Large intestine (tissue), 3 donors: Measurements from ENCODE around the gene ZBTB32. TPM values are rescaled to one million over a fixed set of nuclear protein-coding genes. Genes with fewer than 3 reads are reported as not detected.

ENCODE experiments used
- DNase-seq, 2 donors: peaks; one replicate each; pipeline versions ENCODE4 v3.0.0 to v3.0.0-alpha.2; 2013
- H3K27ac ChIP-seq: one replicate; pipeline ENCODE4 v1.5.1; 2013; ENCODE audit warnings: low read length
- H3K27me3 ChIP-seq: 2 replicates; pipeline ENCODE4 v1.6.1; 2013; ENCODE audit warnings: low read length; ENCODE audit not compliant: control insufficient read depth, insufficient read depth
- H3K36me3 ChIP-seq: 2 replicates; pipeline ENCODE4 v1.6.1; 2013; ENCODE audit warnings: low read length; ENCODE audit not compliant: control insufficient read depth, insufficient read depth
- H3K4me1 ChIP-seq: one replicate; pipeline ENCODE4 v1.6.1; 2013; ENCODE audit warnings: low read length; ENCODE audit not compliant: control insufficient read depth, insufficient read depth
- H3K4me3 ChIP-seq: one replicate; pipeline ENCODE4 v1.5.1; 2013; ENCODE audit warnings: low read length
- H3K9me3 ChIP-seq: one replicate; pipeline ENCODE4 v1.6.1; 2013; ENCODE audit warnings: mild to moderate bottlenecking, low read depth, low read length, moderate library complexity; ENCODE audit not compliant: control insufficient read depth
- WGBS: methylation state at CpG from one replicate; pipeline ENCODE4 v1.1.5; 2013; ENCODE audit warnings: low lambda C conversion rate; ENCODE audit not compliant: insufficient coverage; 5-methylcytosine and 5-hydroxymethylcytosine counted together
- polyA plus RNA-seq: library from polyadenylated mRNA; unstranded; fragments of 120-200 nt; gene quantifications from one replicate; pipeline ENCODE4 v1.2.1, GENCODE V29; 2013

Gene ZBTB32
- polyA plus RNA-seq, 1 donor = 0.51 TPM

DNA sequence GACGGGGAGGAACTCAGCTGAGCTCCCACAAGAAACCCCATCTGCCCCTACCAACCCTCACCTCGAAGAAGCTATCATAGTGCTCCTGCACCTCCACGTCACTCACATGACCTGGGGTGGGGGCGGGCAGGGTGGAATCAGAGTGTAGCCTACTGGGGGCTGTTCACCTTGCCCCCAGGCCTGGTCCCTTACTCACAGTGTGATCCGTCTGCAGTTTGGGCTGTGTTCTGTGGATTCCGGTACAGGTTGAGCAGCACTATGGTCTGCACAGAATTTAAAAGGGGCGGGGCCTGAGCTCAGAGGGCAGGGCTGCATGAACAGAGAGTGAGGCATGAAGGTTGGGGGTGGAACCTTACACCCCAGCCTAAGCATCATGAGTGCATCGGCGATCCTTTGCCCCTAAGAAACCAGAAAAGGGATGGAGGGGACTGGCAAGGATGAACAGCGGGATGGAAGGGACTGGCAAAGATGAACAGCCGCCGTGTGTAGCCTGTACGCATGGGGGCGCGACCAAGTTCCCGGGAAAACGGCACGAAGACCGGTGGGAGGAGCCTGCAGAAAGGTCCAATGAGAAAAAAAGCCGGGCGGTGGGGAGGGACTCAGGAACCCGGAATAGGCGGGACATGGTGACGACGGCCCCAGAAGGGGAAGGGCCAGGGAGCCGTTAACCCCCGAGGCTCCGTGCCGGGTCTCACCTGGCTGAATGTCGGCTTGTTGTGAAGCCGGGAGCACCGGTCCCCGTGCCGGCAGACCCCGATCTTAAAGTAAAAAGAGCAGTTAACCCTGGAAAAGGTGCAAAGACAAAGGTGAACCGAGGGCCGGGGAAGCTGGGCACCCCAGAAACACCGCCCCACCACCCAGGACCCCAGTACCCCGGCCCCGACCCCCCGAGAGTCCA is 40.3 kb downstream of the ZBTB32 start:
- WGBS = 0% methylated on average over 8 of the region's 41 CpGs
- Histone ChIP-seq H3K36me3 (peaks cover 3% of the 10 kb centered on the region), H3K27ac (peak overlapping the region; percentile 96), H3K27me3 (no peaks in the 10 kb centered on the region), H3K4me3 (peak overlapping the region; percentile 90), H3K9me3 (no peaks in the 10 kb centered on the region), H3K4me1 (peaks cover 31% of the 10 kb centered on the region)
- DNase-seq = peak; percentile 94 to 95

DNA sequence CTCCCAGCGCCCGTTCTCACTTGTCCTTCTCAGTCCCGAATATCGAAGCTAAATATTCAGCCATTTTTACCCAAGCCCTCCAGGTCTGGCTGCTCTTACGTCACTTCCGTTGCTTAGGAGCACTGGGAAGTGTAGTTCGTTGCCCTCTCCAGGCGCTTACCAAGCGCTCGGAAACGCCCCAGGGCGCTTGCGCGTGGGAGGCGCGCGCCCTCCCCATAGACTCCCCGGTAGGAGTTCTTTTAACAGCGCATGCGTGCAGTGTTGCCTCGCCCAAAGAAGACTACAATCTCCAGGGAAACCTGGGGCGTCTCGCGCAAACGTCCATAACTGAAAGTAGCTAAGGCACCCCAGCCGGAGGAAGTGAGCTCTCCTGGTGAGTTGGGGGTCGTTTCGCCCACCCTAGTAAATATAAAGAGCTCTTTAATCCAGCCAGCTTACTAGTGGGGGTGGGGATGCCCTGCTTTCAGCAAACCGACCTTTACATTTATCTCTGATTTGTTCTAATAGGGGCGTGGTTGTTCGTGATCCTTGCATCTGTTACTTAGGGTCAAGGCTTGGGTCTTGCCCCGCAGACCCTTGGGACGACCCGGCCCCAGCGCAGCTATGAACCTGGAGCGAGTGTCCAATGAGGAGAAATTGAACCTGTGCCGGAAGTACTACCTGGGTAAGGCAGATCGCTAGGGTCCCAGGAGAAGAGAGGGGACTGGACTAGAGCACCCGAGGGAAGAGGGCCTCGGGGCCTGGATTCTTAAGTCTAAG is 41.1 kb downstream of the ZBTB32 start, which contains the start of the genes PSENEN and U2AF1L4:
Gene PSENEN, plus strand, starts transcription at position 324 of the 759 bp plus-strand sequence. Its CDS starts 280 bp downstream, at position 604.
Gene U2AF1L4, minus strand, starts transcription at position 91 of the 759 bp plus-strand sequence. Its CDS starts 27 bp downstream, at position 64.
- peaks cover 25% of the 10 kb centered on the region for H3K4me1 ChIP-seq
- WGBS = no CpG with 5 or more reads among the region's 40 CpGs
- H3K27me3 ChIP-seq = no peaks in the 10 kb centered on the region

DNA sequence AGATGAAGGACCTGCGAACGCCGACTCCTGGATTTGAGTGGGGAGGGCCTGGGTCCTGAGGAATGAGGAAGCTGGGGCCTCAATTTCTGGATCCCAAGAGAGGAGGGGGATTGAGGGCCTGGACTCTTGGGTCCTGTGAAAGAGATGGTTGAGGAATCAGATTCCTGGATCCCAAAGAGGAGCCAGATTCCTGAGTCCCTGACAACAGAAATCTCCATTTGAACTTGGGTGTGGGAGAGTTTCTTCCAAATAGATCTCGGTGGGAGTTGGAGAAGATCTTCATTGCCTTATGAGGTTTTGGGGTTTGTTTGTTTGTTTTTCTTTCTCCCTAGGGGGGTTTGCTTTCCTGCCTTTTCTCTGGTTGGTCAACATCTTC is 41.7 kb downstream of the ZBTB32 start:
- Histone ChIP-seq H3K9me3 (no peaks in the 10 kb centered on the region), H3K4me1 (peaks cover 21% of the 10 kb centered on the region), H3K36me3 (peaks cover 3% of the 10 kb centered on the region), H3K4me3 (peak overlapping the region; percentile 90), H3K27ac (peak overlapping the region; percentile 74), H3K27me3 (no peaks in the 10 kb centered on the region)
- no peak for DNase-seq
- WGBS = no CpG with 5 or more reads among the region's 4 CpGs

More for the DNA sequence above, 41.1 kb downstream of the ZBTB32 start, which contains the start of the genes PSENEN and U2AF1L4:
- Histone ChIP-seq H3K4me3 (peak within 1 kb of the TSS; percentile 90), H3K36me3 (peaks cover 3% of the 10 kb centered on the region), H3K9me3 (no peaks in the 10 kb centered on the region), H3K27ac (peak within 1 kb of the TSS; percentile 96)
- peak; percentile 100 for DNase-seq

- Histone ChIP-seq H3K27ac (no peak overlapping the region), H3K36me3 (peaks cover 3% of the 10 kb centered on the region), H3K27me3 (no peaks in the 10 kb centered on the region), H3K4me3 (peak overlapping the region; percentile 90), H3K4me1 (peaks cover 20% of the 10 kb centered on the region), H3K9me3 (no peaks in the 10 kb centered on the region)
- no peak for DNase-seq
- no CpG with 5 or more reads among the region's 5 CpGs for WGBS
Measured at GRCh38 chr19:35746531-35746930, 42.2 kb downstream of the ZBTB32 start.

- Histone ChIP-seq H3K27me3 (no peaks in the 10 kb centered on the region), H3K27ac (no peak within 1 kb of the TSS), H3K36me3 (peaks cover 15% of the 10 kb centered on the region), H3K4me1 (peaks cover 20% of the 10 kb centered on the region), H3K9me3 (no peaks in the 10 kb centered on the region), H3K4me3 (peak within 1 kb of the TSS; percentile 91)
- peak; percentile 99 for DNase-seq
- whole genome bisulfite sequencing = no CpG with 5 or more reads among the region's 45 CpGs
Measured at GRCh38 chr19:35748106-35749020, 44.0 kb downstream of the ZBTB32 start, which contains the start of gene LIN37. TSS of gene LIN37 (plus strand) at chr19:35748576. CDS start at chr19:35748725, 149 bp downstream.

GRCh38 chr19:35750167-35750566 is 45.8 kb downstream of the ZBTB32 start:
- no CpG with 5 or more reads among the region's 5 CpGs for WGBS
- Histone ChIP-seq H3K9me3 (no peaks in the 10 kb centered on the region), H3K36me3 (peaks cover 19% of the 10 kb centered on the region), H3K4me1 (peaks cover 16% of the 10 kb centered on the region), H3K27me3 (peaks cover 2% of the 10 kb centered on the region), H3K4me3 (no peak overlapping the region), H3K27ac (no peak overlapping the region)
- DNase-seq = no peak

GRCh38 chr19:35751839-35752745 is 47.7 kb downstream of the ZBTB32 start:
- WGBS = no CpG with 5 or more reads among the region's 14 CpGs
- Histone ChIP-seq H3K27me3 (peaks cover 21% of the 10 kb centered on the region), H3K9me3 (no peaks in the 10 kb centered on the region), H3K4me3 (no peak overlapping the region), H3K36me3 (peaks cover 19% of the 10 kb centered on the region), H3K27ac (no peak overlapping the region), H3K4me1 (peaks cover 27% of the 10 kb centered on the region)
- DNase-seq = no peak

DNA sequence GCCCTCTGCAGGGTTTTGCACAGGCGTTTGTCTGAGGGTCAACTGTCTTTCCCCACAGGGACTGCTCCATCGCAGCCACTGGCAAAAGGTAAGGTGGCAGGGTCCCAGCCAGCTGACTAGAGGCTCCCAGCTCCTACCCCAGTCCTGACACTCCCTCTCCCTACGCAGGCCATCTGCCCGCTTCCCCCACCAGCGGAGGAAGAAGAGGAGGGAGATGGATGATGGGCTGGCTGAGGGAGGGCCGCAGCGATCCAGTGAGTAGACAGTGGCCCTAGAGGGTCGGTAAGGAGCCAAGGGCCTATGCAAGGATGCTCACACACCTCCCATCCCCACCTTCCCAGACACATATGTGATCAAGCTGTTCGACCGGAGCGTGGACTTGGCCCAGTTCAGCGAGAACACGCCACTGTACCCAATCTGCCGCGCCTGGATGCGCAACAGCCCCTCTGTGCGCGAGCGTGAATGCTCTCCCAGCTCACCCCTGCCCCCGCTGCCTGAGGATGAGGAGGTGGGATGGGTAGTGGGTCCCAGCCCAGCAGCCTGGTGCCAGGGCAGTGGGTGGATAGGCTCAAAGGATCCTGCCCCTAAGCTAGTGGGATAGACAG is 48.5 kb downstream of the ZBTB32 start:
- Histone ChIP-seq H3K36me3 (peaks cover 19% of the 10 kb centered on the region), H3K4me1 (peaks cover 29% of the 10 kb centered on the region), H3K27me3 (peaks cover 23% of the 10 kb centered on the region), H3K27ac (no peak overlapping the region), H3K9me3 (no peaks in the 10 kb centered on the region), H3K4me3 (no peak overlapping the region)
- no CpG with 5 or more reads among the region's 20 CpGs for WGBS
- DNase-seq = no peak
